HFFc6 (cell line): ENCODE results near the gene SNRNP27. TPM values are rescaled to one million over a fixed set of nuclear protein-coding genes. Genes with fewer than 3 reads are reported as not detected.

Experiments used
- DNase-seq: peaks from one replicate; pipeline ENCODE4 v3.0.0-alpha.2; 2018
- H3K27ac Mint-ChIP-seq: 2 replicates; pipeline ENCODE4 v1.8.0; 2020; ENCODE audit warnings: mild to moderate bottlenecking, mixed read lengths
- H3K27me3 Mint-ChIP-seq: 2 replicates; pipeline ENCODE4 v1.8.0; 2021; ENCODE audit warnings: mild to moderate bottlenecking, moderate library complexity, mixed read lengths; ENCODE audit not compliant: insufficient read depth
- H3K36me3 Mint-ChIP-seq: 2 replicates; pipeline ENCODE4 v1.8.0; 2021; ENCODE audit warnings: low read depth, mixed read lengths
- H3K4me1 Mint-ChIP-seq: 2 replicates; pipeline ENCODE4 v1.8.0; 2020; ENCODE audit warnings: low read depth, mixed read lengths
- H3K4me3 Mint-ChIP-seq: 2 replicates; pipeline ENCODE4 v1.8.0; 2020; ENCODE audit warnings: mild to moderate bottlenecking, moderate library complexity, mixed read lengths
- H3K9me3 Mint-ChIP-seq: 2 replicates; pipeline ENCODE4 v1.8.0; 2020; ENCODE audit warnings: mild to moderate bottlenecking, mixed read lengths
- total RNA-seq, 6 experiments: library from RNA; stranded (reverse); fragmentation: NEBNext Ultra II Directional; extraction: Animal tissue kit (Norgen Biotek cat#: 25700); gene quantifications; 2 replicates in 1 of 6; 3 replicates in 5 of 6; pipeline ENCODE4 v1.2.3, GENCODE V29; 2021
- TF ChIP-seq, protein P1 (sequence below): fragments of 200-600 bp; sonication (generic); IDR thresholded peaks from 2 replicates; pipeline ENCODE4 v1.5.0; 2021; ENCODE audit warnings: antibody characterized with exemption, mild to moderate bottlenecking

Gene SNRNP27
- total RNA-seq, 6 experiments from 2014 or later = 46.4 to 62.0 (median 55.7) TPM

- Mint-ChIP-seq H3K9me3 (no peaks in the 10 kb centered on the region), H3K27me3 (peaks cover 2% of the 10 kb centered on the region; the same call in 1 of the 2 replicates), H3K27ac (no peak overlapping the region), H3K4me3 (no peak overlapping the region), H3K36me3 (peaks cover 15% of the 10 kb centered on the region), H3K4me1 (peaks cover 32% of the 10 kb centered on the region)
- DNase-seq = no peak
- TF ChIP-seq, protein P1, sequence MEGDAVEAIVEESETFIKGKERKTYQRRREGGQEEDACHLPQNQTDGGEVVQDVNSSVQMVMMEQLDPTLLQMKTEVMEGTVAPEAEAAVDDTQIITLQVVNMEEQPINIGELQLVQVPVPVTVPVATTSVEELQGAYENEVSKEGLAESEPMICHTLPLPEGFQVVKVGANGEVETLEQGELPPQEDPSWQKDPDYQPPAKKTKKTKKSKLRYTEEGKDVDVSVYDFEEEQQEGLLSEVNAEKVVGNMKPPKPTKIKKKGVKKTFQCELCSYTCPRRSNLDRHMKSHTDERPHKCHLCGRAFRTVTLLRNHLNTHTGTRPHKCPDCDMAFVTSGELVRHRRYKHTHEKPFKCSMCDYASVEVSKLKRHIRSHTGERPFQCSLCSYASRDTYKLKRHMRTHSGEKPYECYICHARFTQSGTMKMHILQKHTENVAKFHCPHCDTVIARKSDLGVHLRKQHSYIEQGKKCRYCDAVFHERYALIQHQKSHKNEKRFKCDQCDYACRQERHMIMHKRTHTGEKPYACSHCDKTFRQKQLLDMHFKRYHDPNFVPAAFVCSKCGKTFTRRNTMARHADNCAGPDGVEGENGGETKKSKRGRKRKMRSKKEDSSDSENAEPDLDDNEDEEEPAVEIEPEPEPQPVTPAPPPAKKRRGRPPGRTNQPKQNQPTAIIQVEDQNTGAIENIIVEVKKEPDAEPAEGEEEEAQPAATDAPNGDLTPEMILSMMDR = no peak
These were observed 51.0 kb downstream of the SNRNP27 start for GRCh38 chr2:69944756-69945155.

- H3K36me3 Mint-ChIP-seq = peaks cover 14% of the 10 kb centered on the region
- H3K27ac Mint-ChIP-seq = peak overlapping the region; percentile 44
- H3K4me1 Mint-ChIP-seq = peaks cover 32% of the 10 kb centered on the region
- no peaks in the 10 kb centered on the region for H3K9me3 Mint-ChIP-seq
- DNase-seq = no peak
- H3K27me3 Mint-ChIP-seq = peaks cover 4% of the 10 kb centered on the region; the same call in 1 of the 2 replicates
- peak overlapping the region; percentile 28 for H3K4me3 Mint-ChIP-seq
- TF ChIP-seq, protein P1 = no peak
These were observed 51.7 kb downstream of the SNRNP27 start for GRCh38 chr2:69945441-69945840.

GRCh38 chr2:69945941-69946340 lies 52.2 kb downstream of the SNRNP27 start:
- no peak overlapping the region; the same call in 1 of the 2 replicates for H3K4me3 Mint-ChIP-seq
- TF ChIP-seq, protein P1 = no peak
- no peaks in the 10 kb centered on the region for H3K9me3 Mint-ChIP-seq
- H3K4me1 Mint-ChIP-seq = peaks cover 32% of the 10 kb centered on the region
- peaks cover 14% of the 10 kb centered on the region for H3K36me3 Mint-ChIP-seq
- no peak for DNase-seq
- peaks cover 4% of the 10 kb centered on the region; the same call in 1 of the 2 replicates for H3K27me3 Mint-ChIP-seq
- peak overlapping the region; percentile 44 for H3K27ac Mint-ChIP-seq

DNA sequence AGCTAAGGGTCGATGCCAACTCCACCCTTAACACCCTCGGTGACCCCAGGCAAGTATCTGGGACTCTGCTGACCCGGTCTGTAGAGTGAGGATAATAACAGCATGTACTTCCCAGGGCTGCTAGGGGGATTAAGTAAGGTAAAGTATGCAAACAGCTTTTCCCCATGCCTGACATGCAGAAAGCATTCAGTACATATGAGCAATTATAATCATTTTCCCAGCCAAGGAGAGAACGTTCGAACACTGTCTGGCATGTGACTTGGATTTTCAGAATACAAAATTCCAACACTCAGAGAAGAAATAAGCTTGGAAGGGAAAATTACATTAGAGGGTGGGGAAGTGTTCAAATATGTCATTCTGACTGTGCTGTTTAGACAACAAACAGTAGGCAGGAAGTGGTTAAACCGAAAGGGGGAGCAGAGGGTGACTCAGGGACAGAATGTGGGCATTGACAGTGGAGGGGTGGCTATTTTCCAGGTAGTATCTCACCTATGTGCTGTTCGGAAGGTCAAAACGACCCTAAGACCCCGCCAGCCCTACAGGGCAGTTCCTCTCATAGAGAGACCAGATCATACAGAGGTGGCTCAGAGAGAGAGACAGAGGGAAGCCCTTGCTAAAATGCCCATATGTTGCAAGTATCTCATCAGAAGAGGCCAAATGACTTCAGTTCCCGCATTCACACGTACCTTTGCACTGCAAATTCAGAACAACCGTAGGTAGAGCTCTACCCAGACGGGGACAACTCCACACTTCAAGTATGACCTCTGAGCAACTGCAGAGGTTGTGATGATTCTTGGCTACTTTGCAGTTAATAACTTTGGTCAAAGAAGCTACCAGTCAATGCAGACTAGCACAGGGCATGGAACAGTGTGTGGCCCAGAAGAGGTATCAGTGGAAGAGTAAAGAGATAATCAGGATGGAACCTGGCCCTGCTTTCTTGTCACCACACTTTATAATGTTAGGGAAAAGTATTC lies 52.9 kb downstream of the SNRNP27 start:
- Mint-ChIP-seq H3K36me3 (peaks cover 13% of the 10 kb centered on the region), H3K27me3 (peaks cover 4% of the 10 kb centered on the region; the same call in 1 of the 2 replicates), H3K9me3 (no peaks in the 10 kb centered on the region), H3K4me1 (peaks cover 32% of the 10 kb centered on the region), H3K27ac (peak overlapping the region; percentile 44), H3K4me3 (peak overlapping the region; percentile 32)
- TF ChIP-seq, protein P1 = 0 out of 2 replicates have a peak, but pooled peaks have one; percentile 16
- DNase-seq = peak; percentile 65

GRCh38 chr2:69947325-69947931 lies 53.7 kb downstream of the SNRNP27 start:
- TF ChIP-seq, protein P1 = no peak
- no peak for DNase-seq
- H3K36me3 Mint-ChIP-seq = peaks cover 5% of the 10 kb centered on the region
- H3K4me1 Mint-ChIP-seq = peaks cover 32% of the 10 kb centered on the region
- peaks cover 4% of the 10 kb centered on the region; the same call in 1 of the 2 replicates for H3K27me3 Mint-ChIP-seq
- H3K27ac Mint-ChIP-seq = no peak overlapping the region
- H3K4me3 Mint-ChIP-seq = no peak overlapping the region
- no peaks in the 10 kb centered on the region for H3K9me3 Mint-ChIP-seq
